Endodermal cell (in vitro differentiated cells): ENCODE measurements around the gene NR2F2. TPM values are rescaled to one million over a fixed set of nuclear protein-coding genes. Genes with fewer than 3 reads are reported as not detected.

Source experiments
- DNase-seq: peaks from one replicate; pipeline ENCODE4 v3.0.0-alpha.2; 2017
- H3K27ac ChIP-seq: 2 replicates; pipeline ENCODE4 v1.5.1; 2013; ENCODE audit warnings: mild to moderate bottlenecking, low read depth, low read length, moderate library complexity
- H3K27me3 ChIP-seq: 2 replicates; pipeline ENCODE4 v1.6.1; 2013; ENCODE audit warnings: mild to moderate bottlenecking, low read length, moderate library complexity; ENCODE audit not compliant: insufficient read depth, control insufficient read depth, poor library complexity, severe bottlenecking
- H3K36me3 ChIP-seq: 2 replicates; pipeline ENCODE4 v1.7.0; 2013; ENCODE audit warnings: mild to moderate bottlenecking, low read length, moderate library complexity; ENCODE audit not compliant: control insufficient read depth, insufficient read depth
- H3K4me1 ChIP-seq: one replicate; pipeline ENCODE4 v1.7.0; 2013; ENCODE audit warnings: low read length; ENCODE audit not compliant: control insufficient read depth, insufficient read depth
- H3K4me3 ChIP-seq: 2 replicates; pipeline ENCODE4 v1.5.1; 2013; ENCODE audit warnings: mild to moderate bottlenecking, low read length, moderate library complexity
- H3K9ac ChIP-seq: 2 replicates; pipeline ENCODE4 v1.6.1; 2013; ENCODE audit warnings: mild to moderate bottlenecking, low read length, moderate library complexity; ENCODE audit not compliant: poor library complexity, severe bottlenecking; ENCODE audit errors: extremely low read depth
- H3K9me3 ChIP-seq: 2 replicates; pipeline ENCODE4 v1.6.1; 2013; ENCODE audit warnings: mild to moderate bottlenecking, low read length, moderate library complexity; ENCODE audit not compliant: control insufficient read depth
- H3K27ac Mint-ChIP-seq: 2 replicates; pipeline ENCODE4 v1.8.0; 2020; ENCODE audit warnings: mixed read lengths
- H3K27me3 Mint-ChIP-seq: 2 replicates; pipeline ENCODE4 v1.8.0; 2021; ENCODE audit warnings: mild to moderate bottlenecking, mixed read lengths; ENCODE audit not compliant: insufficient read depth
- H3K36me3 Mint-ChIP-seq: 2 replicates; pipeline ENCODE4 v1.8.0; 2020; ENCODE audit warnings: low read depth, mixed read lengths
- H3K4me1 Mint-ChIP-seq: 2 replicates; pipeline ENCODE4 v1.8.0; 2020; ENCODE audit warnings: mixed read lengths
- H3K4me3 Mint-ChIP-seq: 2 replicates; pipeline ENCODE4 v1.8.0; 2020; ENCODE audit warnings: mild to moderate bottlenecking, moderate library complexity, mixed read lengths
- H3K9me3 Mint-ChIP-seq: 2 replicates; pipeline ENCODE4 v1.8.0; 2020; ENCODE audit warnings: mild to moderate bottlenecking, mixed read lengths
- CTCF ChIP-seq: fragments of 200-600 bp; sonication (generic); conservative IDR thresholded peaks from 2 replicates; pipeline ENCODE4 v1.5.0; 2021; ENCODE audit warnings: antibody characterized with exemption, mild to moderate bottlenecking
- WGBS, 2 experiments: methylation state at CpG; one replicate each; pipeline versions ENCODE4 v1.1.5 to v1.1.7; 2013; ENCODE audit warnings: missing lambda C conversion rate in 2 of 2, mixed read lengths in 1 of 2; ENCODE audit not compliant: insufficient coverage in 1 of 2, insufficient read length in 1 of 2; 5-methylcytosine and 5-hydroxymethylcytosine counted together
- total RNA-seq, 2 donors: library from RNA; stranded (reverse); fragmentation: NEBNext Ultra II Directional in 1 of 2; extraction: Animal tissue kit (Norgen Biotek cat#: 25700) in 1 of 2; gene quantifications; 2 replicates in 1 of 2; 3 replicates in 1 of 2; pipeline ENCODE4 v1.2.1, GENCODE V29; 2021

Gene NR2F2
- total RNA-seq, 2 donors from 2014 or later, result 0.73 to 3.3 TPM

GRCh38 chr15:96361309-96362010, 31.0 kb downstream of the NR2F2 start:
- no peak overlapping the region for H3K27ac Mint-ChIP-seq
- peak overlapping the region; percentile 43 for H3K4me3 Mint-ChIP-seq

GRCh38 chr15:96362011-96362754, 31.7 kb downstream of the NR2F2 start:
- Histone ChIP-seq H3K9me3 (no peaks in the 10 kb centered on the region), H3K36me3 (no peaks in the 10 kb centered on the region), H3K9ac (no peak overlapping the region), H3K4me3 (no peak overlapping the region), H3K4me1 (peaks cover 17% of the 10 kb centered on the region), H3K27me3 (peaks cover 100% of the 10 kb centered on the region), H3K27ac (no peak overlapping the region)
- DNase-seq, result no peak
- Mint-ChIP-seq H3K4me3 (no peak overlapping the region), H3K4me1 (peaks cover 23% of the 10 kb centered on the region), H3K27me3 (no peaks in the 10 kb centered on the region), H3K36me3 (no peaks in the 10 kb centered on the region), H3K27ac (no peak overlapping the region), H3K9me3 (no peaks in the 10 kb centered on the region)
- 3 to 5% methylated on average over 9 to 20 of the region's 21 CpGs for WGBS, 2 experiments
- no peak for TF ChIP-seq CTCF

More at GRCh38 chr15:96361309-96362010, 31.0 kb downstream of the NR2F2 start:
- H3K36me3 Mint-ChIP-seq, result no peaks in the 10 kb centered on the region
- Histone ChIP-seq H3K27ac (no peak overlapping the region), H3K4me3 (peak overlapping the region; percentile 75), H3K9me3 (no peaks in the 10 kb centered on the region), H3K4me1 (peaks cover 17% of the 10 kb centered on the region), H3K27me3 (peaks cover 100% of the 10 kb centered on the region), H3K9ac (no peak overlapping the region), H3K36me3 (no peaks in the 10 kb centered on the region)
- H3K9me3 Mint-ChIP-seq, result no peaks in the 10 kb centered on the region
- peak; percentile 74 for DNase-seq
- no peaks in the 10 kb centered on the region for H3K27me3 Mint-ChIP-seq
- H3K4me1 Mint-ChIP-seq, result peaks cover 24% of the 10 kb centered on the region
- no peak for TF ChIP-seq CTCF
- 0% methylated on average over 13 to 34 of the region's 34 CpGs for WGBS, 2 experiments

- Mint-ChIP-seq H3K36me3 (no peaks in the 10 kb centered on the region), H3K27ac (no peak overlapping the region), H3K27me3 (no peaks in the 10 kb centered on the region), H3K9me3 (no peaks in the 10 kb centered on the region), H3K4me3 (no peak overlapping the region), H3K4me1 (peaks cover 31% of the 10 kb centered on the region)
- Histone ChIP-seq H3K4me3 (peak overlapping the region; percentile 34), H3K27me3 (peaks cover 100% of the 10 kb centered on the region), H3K4me1 (peaks cover 22% of the 10 kb centered on the region), H3K9me3 (no peaks in the 10 kb centered on the region), H3K27ac (no peak overlapping the region), H3K36me3 (no peaks in the 10 kb centered on the region), H3K9ac (no peak overlapping the region)
- 1 to 2% methylated on average over 20 to 35 of the region's 37 CpGs for WGBS, 2 experiments
- peak; percentile 83 for DNase-seq
- TF ChIP-seq CTCF, result peak; percentile 29
These were observed 32.5 kb downstream of the NR2F2 start for GRCh38 chr15:96362755-96363651.
